Activated T-helper 17 cell treated with anti-CD3 and anti-CD28 coated beads, Interleukin-2, amount 50 U/mL, for 72 hours (primary cell): Measurements from ENCODE around the gene PDHX. TPM values are rescaled to one million over a fixed set of nuclear protein-coding genes. Genes with fewer than 3 reads are reported as not detected.

Source experiments
- ATAC-seq: fragments of 150-1000 bp; cut with Tn5 transposase; replicated peaks from 2 replicates; pipeline ENCODE4 v1.10.0; 2021; ENCODE audit warnings: mild to moderate bottlenecking, moderate library complexity
- H3K27ac Mint-ChIP-seq: one replicate; pipeline ENCODE4 v1.8.0; 2022; ENCODE audit warnings: mixed read lengths
- H3K27me3 Mint-ChIP-seq: one replicate; pipeline ENCODE4 v1.8.0; 2022; ENCODE audit warnings: mixed read lengths
- H3K36me3 Mint-ChIP-seq: one replicate; pipeline ENCODE4 v1.8.0; 2022; ENCODE audit warnings: low read depth, mild to moderate bottlenecking, mixed read lengths
- H3K4me1 Mint-ChIP-seq: one replicate; pipeline ENCODE4 v1.8.0; 2022; ENCODE audit warnings: mixed read lengths
- H3K4me3 Mint-ChIP-seq: one replicate; pipeline ENCODE4 v1.8.0; 2022; ENCODE audit warnings: mild to moderate bottlenecking, mixed read lengths
- H3K9me3 Mint-ChIP-seq: one replicate; pipeline ENCODE4 v1.8.0; 2022; ENCODE audit warnings: mixed read lengths
- total RNA-seq, 2 donors: library from RNA; stranded (reverse); gene quantifications; one replicate each; pipeline ENCODE4 v1.2.3, GENCODE V29; 2022

The PDHX gene
- total RNA-seq, 2 donors from 2014 or later: 23.9 to 28.2 TPM

- H3K9me3 Mint-ChIP-seq: no peaks in the 10 kb centered on the region
- H3K27me3 Mint-ChIP-seq: no peaks in the 10 kb centered on the region
- no peak for ATAC-seq
- H3K36me3 Mint-ChIP-seq: peaks cover 73% of the 10 kb centered on the region
- H3K4me3 Mint-ChIP-seq: no peak overlapping the region
- H3K4me1 Mint-ChIP-seq: no peaks in the 10 kb centered on the region
- H3K27ac Mint-ChIP-seq: no peak overlapping the region
Measured at GRCh38 chr11:34978236-34979191, 62.1 kb downstream of the PDHX start.

GRCh38 chr11:34984514-34984913 lies 68.1 kb downstream of the PDHX start:
- Mint-ChIP-seq H3K36me3 (peaks cover 47% of the 10 kb centered on the region), H3K9me3 (no peaks in the 10 kb centered on the region), H3K4me3 (no peak overlapping the region), H3K27ac (no peak overlapping the region), H3K27me3 (no peaks in the 10 kb centered on the region), H3K4me1 (peaks cover 5% of the 10 kb centered on the region)
- ATAC-seq: no peak

GRCh38 chr11:34986883-34987520 lies 70.6 kb downstream of the PDHX start:
- Mint-ChIP-seq H3K27me3 (no peaks in the 10 kb centered on the region), H3K4me3 (no peak overlapping the region), H3K36me3 (peaks cover 37% of the 10 kb centered on the region), H3K27ac (no peak overlapping the region), H3K9me3 (no peaks in the 10 kb centered on the region), H3K4me1 (peaks cover 5% of the 10 kb centered on the region)
- ATAC-seq: no peak

- Mint-ChIP-seq H3K4me3 (no peak overlapping the region), H3K27ac (no peak overlapping the region)
Measured at GRCh38 chr11:34987617-34988016, 71.2 kb downstream of the PDHX start.

GRCh38 chr11:34988294-34989255 lies 72.2 kb downstream of the PDHX start:
- H3K4me3 Mint-ChIP-seq: no peak overlapping the region
- H3K27me3 Mint-ChIP-seq: no peaks in the 10 kb centered on the region
- no peak overlapping the region for H3K27ac Mint-ChIP-seq
- peaks cover 40% of the 10 kb centered on the region for H3K36me3 Mint-ChIP-seq
- ATAC-seq: peak; percentile 68
- H3K9me3 Mint-ChIP-seq: no peaks in the 10 kb centered on the region
- peaks cover 5% of the 10 kb centered on the region for H3K4me1 Mint-ChIP-seq

More at GRCh38 chr11:34987617-34988016, 71.2 kb downstream of the PDHX start:
- peaks cover 5% of the 10 kb centered on the region for H3K4me1 Mint-ChIP-seq
- H3K36me3 Mint-ChIP-seq: peaks cover 31% of the 10 kb centered on the region
- no peak for ATAC-seq
- no peaks in the 10 kb centered on the region for H3K27me3 Mint-ChIP-seq
- no peaks in the 10 kb centered on the region for H3K9me3 Mint-ChIP-seq

GRCh38 chr11:34990916-34991315 lies 74.5 kb downstream of the PDHX start:
- no peak for ATAC-seq
- peaks cover 5% of the 10 kb centered on the region for H3K4me1 Mint-ChIP-seq
- H3K27ac Mint-ChIP-seq: no peak overlapping the region
- peaks cover 22% of the 10 kb centered on the region for H3K36me3 Mint-ChIP-seq
- H3K4me3 Mint-ChIP-seq: no peak overlapping the region
- H3K27me3 Mint-ChIP-seq: no peaks in the 10 kb centered on the region
- H3K9me3 Mint-ChIP-seq: no peaks in the 10 kb centered on the region

- Mint-ChIP-seq H3K9me3 (no peaks in the 10 kb centered on the region), H3K27me3 (no peaks in the 10 kb centered on the region), H3K4me3 (no peak overlapping the region), H3K4me1 (peaks cover 16% of the 10 kb centered on the region), H3K27ac (no peak overlapping the region), H3K36me3 (peaks cover 15% of the 10 kb centered on the region)
- no peak for ATAC-seq
Measured at GRCh38 chr11:34994854-34995253, 78.4 kb downstream of the PDHX start.

GRCh38 chr11:34996958-34997357 lies 80.5 kb downstream of the PDHX start:
- no peaks in the 10 kb centered on the region for H3K9me3 Mint-ChIP-seq

GRCh38 chr11:34997952-34998528 lies 81.6 kb downstream of the PDHX start:
- H3K9me3 Mint-ChIP-seq: no peaks in the 10 kb centered on the region
- H3K27ac Mint-ChIP-seq: peak overlapping the region; percentile 25
- H3K27me3 Mint-ChIP-seq: no peaks in the 10 kb centered on the region
- H3K36me3 Mint-ChIP-seq: peaks cover 6% of the 10 kb centered on the region
- ATAC-seq: peak; percentile 52
- peak overlapping the region; percentile 54 for H3K4me3 Mint-ChIP-seq
- H3K4me1 Mint-ChIP-seq: peaks cover 20% of the 10 kb centered on the region

More at GRCh38 chr11:34996958-34997357, 80.5 kb downstream of the PDHX start:
- H3K27ac Mint-ChIP-seq: no peak overlapping the region
- peaks cover 20% of the 10 kb centered on the region for H3K4me1 Mint-ChIP-seq
- H3K27me3 Mint-ChIP-seq: no peaks in the 10 kb centered on the region
- H3K36me3 Mint-ChIP-seq: peaks cover 11% of the 10 kb centered on the region
- ATAC-seq: no peak
- no peak overlapping the region for H3K4me3 Mint-ChIP-seq

- H3K36me3 Mint-ChIP-seq: no peaks in the 10 kb centered on the region
- H3K4me1 Mint-ChIP-seq: peaks cover 27% of the 10 kb centered on the region
- peak; percentile 46 for ATAC-seq
- H3K9me3 Mint-ChIP-seq: no peaks in the 10 kb centered on the region
- H3K27ac Mint-ChIP-seq: no peak overlapping the region
- H3K4me3 Mint-ChIP-seq: no peak overlapping the region
- no peaks in the 10 kb centered on the region for H3K27me3 Mint-ChIP-seq
Measured at GRCh38 chr11:34999453-34999852, 83.0 kb downstream of the PDHX start.

GRCh38 chr11:35003186-35003585 lies 86.8 kb downstream of the PDHX start:
- H3K27ac Mint-ChIP-seq: no peak overlapping the region
- H3K9me3 Mint-ChIP-seq: no peaks in the 10 kb centered on the region
- peaks cover 40% of the 10 kb centered on the region for H3K4me1 Mint-ChIP-seq
- no peak overlapping the region for H3K4me3 Mint-ChIP-seq
- no peaks in the 10 kb centered on the region for H3K27me3 Mint-ChIP-seq
- H3K36me3 Mint-ChIP-seq: no peaks in the 10 kb centered on the region
- no peak for ATAC-seq

GRCh38 chr11:35003658-35004057 lies 87.2 kb downstream of the PDHX start:
- H3K4me1 Mint-ChIP-seq: peaks cover 39% of the 10 kb centered on the region
- no peaks in the 10 kb centered on the region for H3K36me3 Mint-ChIP-seq
- H3K9me3 Mint-ChIP-seq: no peaks in the 10 kb centered on the region
- H3K27ac Mint-ChIP-seq: no peak overlapping the region
- no peaks in the 10 kb centered on the region for H3K27me3 Mint-ChIP-seq
- ATAC-seq: no peak
- H3K4me3 Mint-ChIP-seq: peak overlapping the region; percentile 14

- no peaks in the 10 kb centered on the region for H3K27me3 Mint-ChIP-seq
- peaks cover 35% of the 10 kb centered on the region for H3K4me1 Mint-ChIP-seq
- no peaks in the 10 kb centered on the region for H3K36me3 Mint-ChIP-seq
- H3K9me3 Mint-ChIP-seq: no peaks in the 10 kb centered on the region
- no peak overlapping the region for H3K4me3 Mint-ChIP-seq
- no peak overlapping the region for H3K27ac Mint-ChIP-seq
- ATAC-seq: no peak
Measured at GRCh38 chr11:35005141-35005780, 88.8 kb downstream of the PDHX start.
